Measurements from ENCODE around the gene HS3ST1. TPM values are rescaled to one million over a fixed set of nuclear protein-coding genes. Genes with fewer than 3 reads are reported as not detected.

The HS3ST1 gene
- not detected in 3 replicates for total RNA-seq
- long read RNA-seq: 0 reads

GRCh38 chr4:11428231-11428898 lies at the start of gene HS3ST1:
Gene HS3ST1 (minus strand): TSS chr4:11428894. CDS start chr4:11400005, 28,889 bp downstream.
- no peak for TF ChIP-seq CTCF (IDR thresholded peaks at IDR 0.05)
- Mint-ChIP-seq H3K9me3 (ENCODE audit: low read depth) (no peaks in the 10 kb centered on the region), H3K36me3 (ENCODE audit: low read depth) (no peaks in the 10 kb centered on the region), H3K4me3 (ENCODE audit: unreplicated experiment) (peak within 1 kb of the TSS; percentile 63), H3K27ac (ENCODE audit: unreplicated experiment) (no peak within 1 kb of the TSS), H3K27me3 (ENCODE audit: low read depth) (peaks cover 50% of the 10 kb centered on the region), H3K4me1 (ENCODE audit: low read depth) (peaks cover 15% of the 10 kb centered on the region)
- DNase-seq (ENCODE audit: low spot score): no peak

- TF ChIP-seq CTCF (IDR thresholded peaks at IDR 0.05): no peak
- H3K4me3 Mint-ChIP-seq (ENCODE audit: unreplicated experiment): no peak overlapping the region
- H3K9me3 Mint-ChIP-seq (ENCODE audit: low read depth): peaks cover 12% of the 10 kb centered on the region
- H3K27me3 Mint-ChIP-seq (ENCODE audit: low read depth): no peaks in the 10 kb centered on the region
- DNase-seq (ENCODE audit: low spot score): no peak
- no peaks in the 10 kb centered on the region for H3K4me1 Mint-ChIP-seq (ENCODE audit: low read depth)
- no peaks in the 10 kb centered on the region for H3K36me3 Mint-ChIP-seq (ENCODE audit: low read depth)
- no peak overlapping the region for H3K27ac Mint-ChIP-seq (ENCODE audit: unreplicated experiment)
Observed at GRCh38 chr4:11475871-11476270, 47.2 kb upstream of the HS3ST1 start.

- Mint-ChIP-seq H3K4me1 (ENCODE audit: low read depth) (no peaks in the 10 kb centered on the region), H3K4me3 (ENCODE audit: unreplicated experiment) (no peak overlapping the region), H3K27me3 (ENCODE audit: low read depth) (no peaks in the 10 kb centered on the region), H3K9me3 (ENCODE audit: low read depth) (peaks cover 8% of the 10 kb centered on the region), H3K36me3 (ENCODE audit: low read depth) (no peaks in the 10 kb centered on the region), H3K27ac (ENCODE audit: unreplicated experiment) (no peak overlapping the region)
- no peak for TF ChIP-seq CTCF (IDR thresholded peaks at IDR 0.05)
- no peak for DNase-seq (ENCODE audit: low spot score)
Observed at GRCh38 chr4:11474146-11474545, 45.5 kb upstream of the HS3ST1 start.

- no peak overlapping the region for H3K4me3 Mint-ChIP-seq (ENCODE audit: unreplicated experiment)
Observed at GRCh38 chr4:11472535-11472934, 43.8 kb upstream of the HS3ST1 start.

GRCh38 chr4:11471618-11472017 lies 42.9 kb upstream of the HS3ST1 start:
- TF ChIP-seq CTCF (IDR thresholded peaks at IDR 0.05): no peak
- Mint-ChIP-seq H3K4me1 (ENCODE audit: low read depth) (no peaks in the 10 kb centered on the region), H3K27ac (ENCODE audit: unreplicated experiment) (no peak overlapping the region), H3K27me3 (ENCODE audit: low read depth) (no peaks in the 10 kb centered on the region), H3K4me3 (ENCODE audit: unreplicated experiment) (no peak overlapping the region), H3K36me3 (ENCODE audit: low read depth) (no peaks in the 10 kb centered on the region), H3K9me3 (ENCODE audit: low read depth) (peaks cover 2% of the 10 kb centered on the region)
- DNase-seq (ENCODE audit: low spot score): no peak

More at GRCh38 chr4:11472535-11472934, 43.8 kb upstream of the HS3ST1 start:
- H3K27me3 Mint-ChIP-seq (ENCODE audit: low read depth): no peaks in the 10 kb centered on the region
- no peak for TF ChIP-seq CTCF (IDR thresholded peaks at IDR 0.05)
- no peaks in the 10 kb centered on the region for H3K4me1 Mint-ChIP-seq (ENCODE audit: low read depth)
- no peak for DNase-seq (ENCODE audit: low spot score)
- H3K9me3 Mint-ChIP-seq (ENCODE audit: low read depth): peaks cover 6% of the 10 kb centered on the region
- H3K36me3 Mint-ChIP-seq (ENCODE audit: low read depth): no peaks in the 10 kb centered on the region
- no peak overlapping the region for H3K27ac Mint-ChIP-seq (ENCODE audit: unreplicated experiment)
